GOT3 (cell line): ENCODE results near the gene SOX30.

ENCODE experiments used
- DNase-seq: peaks from one replicate; lab custom pipeline; 2025; ENCODE audit warnings: mixed read lengths; lab: John Stamatoyannopoulos, UW

Gene SOX30

GRCh38 chr5:157607371-157608161, 44.7 kb downstream of the SOX30 start:
- DNase-seq: no peak

- DNase-seq: no peak
These were observed 46.2 kb downstream of the SOX30 start for GRCh38 chr5:157606046-157606445.

- no peak for DNase-seq
These were observed 48.7 kb downstream of the SOX30 start for GRCh38 chr5:157603333-157604190.

GRCh38 chr5:157602505-157602904, 49.7 kb downstream of the SOX30 start:
- no peak for DNase-seq

GRCh38 chr5:157600252-157600651, 52.0 kb downstream of the SOX30 start:
- DNase-seq: no peak

- no peak for DNase-seq
These were observed 52.7 kb downstream of the SOX30 start for GRCh38 chr5:157599565-157599964.

- no peak for DNase-seq
These were observed 53.8 kb downstream of the SOX30 start for GRCh38 chr5:157598350-157598936.

- no peak for DNase-seq
These were observed 55.0 kb downstream of the SOX30 start for GRCh38 chr5:157597277-157597676.

GRCh38 chr5:157596487-157596886, 55.8 kb downstream of the SOX30 start:
- DNase-seq: no peak

GRCh38 chr5:157594675-157595459, 57.4 kb downstream of the SOX30 start:
- DNase-seq: no peak

- no peak for DNase-seq
These were observed 58.0 kb downstream of the SOX30 start for GRCh38 chr5:157594257-157594656.

- DNase-seq: no peak
These were observed 59.0 kb downstream of the SOX30 start for GRCh38 chr5:157593052-157593757.

GRCh38 chr5:157592594-157592993, 59.6 kb downstream of the SOX30 start:
- DNase-seq: no peak

- no peak for DNase-seq
These were observed 61.8 kb downstream of the SOX30 start for GRCh38 chr5:157590478-157590877.

GRCh38 chr5:157584628-157585027, 67.6 kb downstream of the SOX30 start:
- no peak for DNase-seq

GRCh38 chr5:157582731-157583620, 69.3 kb downstream of the SOX30 start:
- DNase-seq: no peak

GRCh38 chr5:157581901-157582300, 70.3 kb downstream of the SOX30 start:
- DNase-seq: no peak

GRCh38 chr5:157578079-157578780, 74.0 kb downstream of the SOX30 start:
- DNase-seq: no peak

- no peak for DNase-seq
These were observed 75.6 kb downstream of the SOX30 start for GRCh38 chr5:157576678-157577077.
